ENCODE data around the gene CDH13.

Gene CDH13

DNA sequence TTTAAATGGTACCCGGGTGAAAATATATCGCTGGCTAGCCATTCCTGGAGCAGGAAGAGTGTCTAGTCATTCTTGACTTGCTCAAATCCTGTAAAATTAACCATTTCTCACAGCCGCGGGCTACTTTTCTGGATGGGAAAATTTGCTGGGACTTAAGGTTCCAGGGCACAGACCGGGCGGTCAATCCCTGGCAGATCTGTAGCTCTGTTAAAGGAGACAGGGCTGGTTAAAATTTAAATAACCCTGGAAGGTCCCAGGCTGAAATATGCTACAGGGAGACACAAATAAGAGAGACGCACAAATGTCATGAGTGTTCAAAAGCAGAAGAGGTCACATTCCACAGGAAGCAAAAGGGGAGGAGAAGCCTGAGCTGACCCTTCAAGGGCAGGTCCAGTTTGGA, 951.4 kb downstream of the CDH13 start:
- DNase-seq (ENCODE audit: low spot score): no peak

DNA sequence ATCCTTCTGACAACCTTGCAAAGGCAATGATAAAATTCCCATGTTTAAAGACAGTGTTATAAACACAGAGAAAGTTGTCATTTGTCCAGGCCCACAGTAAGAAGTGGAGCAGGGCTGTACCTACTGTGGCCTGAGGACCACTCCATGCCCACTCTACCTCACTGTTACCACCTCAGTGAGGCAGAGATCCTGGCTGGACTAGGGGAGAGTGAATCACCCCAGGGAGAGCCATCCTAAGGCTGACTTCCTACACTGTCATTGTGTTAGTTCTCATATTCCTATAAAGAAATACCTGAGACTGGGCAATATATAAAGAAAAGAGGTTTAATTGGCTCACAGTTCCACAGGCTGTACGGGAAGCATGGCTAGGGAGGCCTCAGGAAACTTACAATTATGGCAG, 952.3 kb downstream of the CDH13 start:
- no peak for DNase-seq (ENCODE audit: low spot score)

DNA sequence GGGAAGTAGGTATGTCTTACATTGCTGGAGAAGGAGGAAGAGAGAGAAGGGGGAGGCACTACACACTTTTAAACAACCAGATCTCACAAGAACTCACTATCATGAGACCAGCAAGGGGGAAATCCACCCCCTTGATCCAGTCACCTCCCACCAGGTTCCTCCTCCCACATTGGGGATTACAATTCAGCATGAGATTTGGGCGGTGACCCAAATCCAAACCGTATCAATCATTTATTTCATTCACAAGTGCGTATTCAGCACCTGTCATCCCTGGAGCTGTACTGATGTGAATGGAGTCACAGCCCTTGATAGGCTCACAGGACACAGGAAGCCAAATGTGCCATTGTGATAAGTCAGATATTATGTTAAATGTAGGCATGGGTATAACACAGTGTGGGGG, 952.7 kb downstream of the CDH13 start:
- DNase-seq (ENCODE audit: low spot score): no peak

DNA sequence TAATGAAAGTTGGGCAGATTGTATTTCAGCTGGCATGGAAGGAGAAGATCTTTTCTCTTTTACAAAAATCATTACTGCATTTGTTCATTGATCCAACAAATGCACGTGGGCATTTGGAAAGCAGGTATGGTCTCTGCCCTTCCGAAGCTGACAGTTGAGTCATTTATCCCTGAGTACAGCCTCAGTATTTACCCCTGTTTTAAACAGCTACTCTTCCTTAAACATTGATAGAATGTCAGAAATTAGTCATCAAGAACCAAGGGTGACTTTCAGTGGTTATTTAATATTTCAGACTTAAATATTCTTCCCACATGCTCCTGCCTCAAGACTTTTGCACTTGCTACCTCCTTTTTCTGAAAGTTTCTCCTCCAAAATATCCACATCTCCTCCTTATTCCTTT, 954.3 kb downstream of the CDH13 start:
- no peak for DNase-seq (ENCODE audit: low spot score)

DNA sequence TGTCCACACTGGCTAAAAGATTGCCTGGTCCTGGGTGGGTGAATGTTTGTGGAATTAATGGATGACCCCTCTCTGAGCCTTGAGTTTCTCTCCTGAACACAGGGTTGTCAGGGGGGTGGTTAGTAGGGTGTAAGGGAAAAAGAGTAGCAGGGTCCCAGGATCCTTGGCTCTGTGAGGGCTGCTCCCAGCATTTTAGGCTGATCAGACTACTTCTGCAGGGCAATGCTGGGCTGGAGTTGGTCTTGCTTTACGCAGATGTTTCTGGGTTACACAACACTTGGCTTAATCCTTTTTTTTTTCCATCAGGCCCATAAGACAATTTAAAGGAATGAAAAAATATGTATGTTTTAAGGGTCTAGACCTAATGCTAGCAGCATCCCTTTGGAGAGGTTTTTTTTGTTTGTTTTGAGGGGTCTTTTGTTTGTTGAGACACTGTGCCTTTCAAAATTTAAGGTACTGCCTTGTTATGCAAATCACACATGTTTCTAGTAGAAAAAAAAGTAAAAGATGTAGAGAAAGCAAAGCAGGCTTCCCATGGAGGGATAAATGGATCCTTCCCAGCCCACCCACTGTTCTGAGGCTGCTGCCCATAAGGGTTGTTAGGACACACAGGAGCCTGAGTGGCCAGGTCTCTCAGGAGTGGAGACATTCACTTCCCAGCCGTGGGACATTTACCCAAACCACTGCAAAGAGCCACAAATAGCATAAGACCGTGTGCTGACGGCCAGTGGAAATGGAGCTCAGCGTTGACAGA, 955.4 kb downstream of the CDH13 start:
- DNase-seq (ENCODE audit: low spot score): no peak

DNA sequence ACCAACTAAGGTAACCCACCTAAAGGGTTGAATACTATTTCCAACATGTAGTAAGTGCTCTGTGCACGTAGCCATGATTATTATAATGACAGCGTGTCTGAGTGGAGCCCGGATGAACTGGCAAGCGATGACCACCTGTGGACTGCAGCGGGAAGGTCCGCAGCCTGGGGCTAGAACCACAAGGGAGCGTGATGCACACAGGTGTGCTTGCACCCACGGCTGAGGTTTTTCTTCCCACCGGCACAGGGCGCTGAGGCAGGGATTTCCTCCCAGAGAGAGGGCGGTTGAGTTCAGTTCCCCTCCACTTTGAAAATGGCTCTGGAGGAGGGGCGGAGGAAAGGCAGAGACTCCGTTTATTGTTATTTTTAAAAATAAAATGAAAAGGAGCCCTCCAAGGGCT, 959.3 kb downstream of the CDH13 start:
- no peak for DNase-seq (ENCODE audit: low spot score)

DNA sequence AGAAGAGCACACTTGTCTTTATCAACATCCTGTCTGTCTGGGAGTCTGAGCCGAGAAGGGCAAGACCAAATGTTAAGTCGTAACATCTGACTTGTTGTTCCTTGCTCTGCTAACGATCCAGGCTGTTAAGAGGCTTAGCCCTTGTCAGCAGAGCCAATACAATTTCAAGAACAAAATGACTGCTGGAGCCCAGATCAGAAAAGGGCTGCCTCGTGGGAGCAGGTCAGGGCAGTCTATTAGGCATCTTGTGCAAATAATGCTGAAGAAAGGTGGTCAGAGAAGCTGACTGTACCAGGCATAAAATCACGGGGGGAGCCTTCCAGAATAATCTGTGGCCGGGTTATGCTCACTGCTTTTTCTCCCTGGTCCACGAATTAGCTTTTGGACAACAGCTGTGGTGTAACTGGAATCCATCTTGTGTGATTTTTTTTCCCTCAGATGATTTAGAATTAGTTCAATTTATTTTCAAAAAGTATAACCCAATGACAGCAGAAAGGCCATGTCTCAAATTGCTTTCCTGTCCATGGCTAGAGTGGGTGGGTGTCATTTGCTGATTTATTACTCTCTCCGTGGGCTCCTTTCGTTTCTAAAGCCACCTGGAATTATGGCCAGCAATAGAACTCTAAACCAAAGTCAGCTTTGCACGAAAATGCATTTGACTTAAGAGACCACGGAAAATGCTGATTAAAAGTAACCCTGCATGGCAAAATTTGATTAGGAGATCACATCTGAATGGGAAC, 959.9 kb downstream of the CDH13 start:
- no peak for DNase-seq (ENCODE audit: low spot score)

DNA sequence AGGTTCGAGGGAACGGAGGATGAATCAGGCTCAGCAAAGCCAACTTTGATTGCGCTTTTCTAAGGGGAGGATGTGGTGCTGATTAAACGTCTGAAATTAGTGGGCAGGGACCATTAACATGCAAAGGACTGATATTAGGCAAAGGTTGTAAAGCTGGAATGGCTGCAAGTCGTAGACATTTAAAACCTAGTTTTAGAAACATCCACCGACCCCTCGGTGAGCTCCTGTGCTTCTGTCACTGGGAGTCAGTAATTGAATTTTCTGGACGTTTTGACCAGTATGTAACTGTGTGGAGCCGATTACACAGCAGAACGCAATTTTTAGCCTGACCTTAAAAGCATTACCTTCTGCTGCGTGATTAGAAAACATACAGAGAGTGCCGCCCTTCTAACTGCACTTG, 960.4 kb downstream of the CDH13 start:
- no peak for DNase-seq (ENCODE audit: low spot score)

DNA sequence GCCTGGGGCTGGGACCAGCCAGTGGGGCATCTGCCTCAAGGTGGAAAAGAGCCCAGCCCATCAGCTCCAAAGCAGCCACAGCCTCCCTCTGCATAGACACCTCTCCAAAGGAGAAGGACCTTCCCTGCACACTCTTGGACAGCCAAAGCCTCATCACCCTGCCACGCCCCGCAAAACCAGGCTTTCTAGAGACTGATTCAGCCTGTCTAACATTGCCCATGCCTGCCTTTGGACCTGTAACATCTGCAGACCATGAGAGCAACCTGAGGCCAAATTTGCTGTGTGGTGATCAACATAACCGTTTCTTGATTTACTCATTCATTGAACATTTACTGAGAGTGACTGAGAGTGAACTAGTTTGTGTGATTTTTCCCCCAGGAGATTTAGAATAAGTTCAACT, 961.3 kb downstream of the CDH13 start:
- no peak for DNase-seq (ENCODE audit: low spot score)

DNA sequence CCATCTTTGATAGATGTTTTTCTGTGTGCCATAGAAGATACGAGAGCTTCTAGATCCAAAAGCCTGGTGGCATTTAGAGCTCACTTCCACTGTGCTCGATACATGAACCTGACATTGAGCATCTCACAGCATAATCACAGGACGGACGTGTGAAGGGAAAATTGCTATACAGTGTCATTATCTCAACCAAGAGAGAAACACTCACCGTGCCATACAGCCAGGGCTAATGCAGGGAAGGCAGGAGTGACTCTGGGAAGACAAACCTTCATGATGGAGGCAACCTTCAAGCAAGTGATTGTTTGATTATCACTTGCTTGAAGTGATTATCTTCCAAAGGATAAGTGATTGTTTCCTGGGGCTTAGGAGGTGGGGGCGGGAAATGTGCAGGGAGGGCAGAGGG, 962.8 kb downstream of the CDH13 start:
- no peak for DNase-seq (ENCODE audit: low spot score)

DNA sequence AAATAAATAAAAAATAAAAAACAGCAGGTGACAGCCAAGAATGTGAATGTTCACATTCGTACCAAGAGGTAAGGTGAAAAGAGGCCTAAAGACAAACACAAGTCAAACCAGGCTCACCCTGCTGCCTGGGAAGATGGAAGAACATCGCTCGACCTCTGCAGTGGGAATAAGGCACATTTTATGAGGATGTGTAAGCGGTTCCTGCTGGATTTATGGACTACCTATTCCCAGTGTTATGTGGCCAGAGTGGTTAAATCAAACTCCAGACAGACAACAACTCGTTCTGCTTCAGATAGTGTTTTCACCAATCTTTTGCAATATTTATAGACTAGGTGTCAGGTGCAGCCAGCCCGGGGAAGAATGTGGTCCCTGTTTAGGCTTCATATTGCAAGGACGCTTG, 966.0 kb downstream of the CDH13 start:
- DNase-seq (ENCODE audit: low spot score): no peak

DNA sequence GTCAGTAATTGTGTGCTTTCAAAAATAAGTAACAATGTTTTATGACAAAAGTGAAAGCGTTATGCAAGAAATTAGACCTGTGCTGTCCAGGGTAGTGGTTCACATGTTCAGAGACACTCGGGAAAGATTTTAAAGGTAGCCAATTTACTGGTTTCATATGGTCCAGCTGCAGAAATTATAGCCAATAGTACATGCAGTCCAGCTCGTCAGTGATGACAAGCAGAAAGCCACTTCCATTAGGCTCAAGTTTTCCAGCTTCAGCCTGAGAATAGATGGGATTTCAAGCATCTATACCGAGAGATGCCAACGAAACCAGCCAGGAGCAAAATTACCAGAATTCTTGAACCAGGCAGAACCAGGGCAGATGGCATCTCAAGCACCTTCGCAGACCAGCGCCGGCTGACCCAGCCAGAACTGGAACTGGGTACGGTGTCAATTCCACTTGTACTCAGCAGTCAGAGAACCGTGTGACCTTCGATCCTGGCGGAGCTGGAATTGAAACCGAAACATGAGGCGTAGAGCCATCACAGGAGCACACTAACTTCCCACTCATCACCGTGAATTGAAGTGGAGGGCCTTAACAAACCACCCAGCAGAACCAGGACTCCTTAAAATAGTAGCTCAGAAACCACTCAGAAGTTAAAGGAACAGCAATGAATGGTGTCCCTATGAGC, 973.2 kb downstream of the CDH13 start:
- no peak for DNase-seq (ENCODE audit: low spot score)

DNA sequence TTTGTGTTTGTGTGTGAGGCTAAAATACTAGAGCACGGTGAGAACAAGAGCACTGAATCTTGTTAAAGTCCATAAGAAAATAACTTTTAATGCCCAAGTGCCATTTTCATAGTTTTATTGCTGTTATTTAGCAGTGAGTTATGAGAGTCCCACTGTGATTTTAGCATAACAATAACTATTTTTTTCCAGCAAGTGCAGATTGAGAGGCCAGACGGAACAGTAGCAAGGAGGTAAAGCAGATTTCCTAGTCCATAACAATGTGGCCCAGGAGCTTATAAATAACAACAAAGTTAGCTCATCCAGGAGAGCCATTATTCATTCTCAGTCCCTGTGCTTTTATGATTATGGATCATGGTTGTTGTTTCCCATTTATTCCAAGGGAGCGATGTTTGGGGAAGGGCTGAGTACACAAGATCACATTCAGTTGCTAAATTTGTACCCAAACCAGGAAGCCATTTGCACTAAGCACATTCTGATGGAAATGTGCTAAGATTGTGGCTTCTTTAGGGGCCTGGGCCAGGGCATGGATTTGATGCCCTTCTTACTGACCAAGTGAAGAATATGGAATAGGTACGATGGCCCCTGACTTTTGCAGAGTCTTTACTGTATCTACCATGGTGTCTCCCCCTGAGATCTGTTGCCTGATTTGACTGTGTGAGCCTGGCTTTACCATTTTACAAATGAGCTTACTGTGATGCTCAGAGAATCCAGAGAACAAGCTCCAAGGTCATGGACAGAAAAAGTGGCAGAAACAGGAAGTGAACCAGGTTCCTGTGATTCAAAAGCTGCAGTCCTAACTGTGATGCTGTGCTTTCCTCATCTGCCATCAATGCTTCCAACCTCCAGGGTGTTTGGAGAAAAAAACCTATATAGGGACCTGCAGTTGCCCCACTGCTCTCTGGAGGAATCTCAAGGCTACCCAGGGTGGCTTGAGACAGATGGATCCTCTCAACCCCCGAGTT, 976.3 kb downstream of the CDH13 start:
- DNase-seq (ENCODE audit: low spot score): no peak

DNA sequence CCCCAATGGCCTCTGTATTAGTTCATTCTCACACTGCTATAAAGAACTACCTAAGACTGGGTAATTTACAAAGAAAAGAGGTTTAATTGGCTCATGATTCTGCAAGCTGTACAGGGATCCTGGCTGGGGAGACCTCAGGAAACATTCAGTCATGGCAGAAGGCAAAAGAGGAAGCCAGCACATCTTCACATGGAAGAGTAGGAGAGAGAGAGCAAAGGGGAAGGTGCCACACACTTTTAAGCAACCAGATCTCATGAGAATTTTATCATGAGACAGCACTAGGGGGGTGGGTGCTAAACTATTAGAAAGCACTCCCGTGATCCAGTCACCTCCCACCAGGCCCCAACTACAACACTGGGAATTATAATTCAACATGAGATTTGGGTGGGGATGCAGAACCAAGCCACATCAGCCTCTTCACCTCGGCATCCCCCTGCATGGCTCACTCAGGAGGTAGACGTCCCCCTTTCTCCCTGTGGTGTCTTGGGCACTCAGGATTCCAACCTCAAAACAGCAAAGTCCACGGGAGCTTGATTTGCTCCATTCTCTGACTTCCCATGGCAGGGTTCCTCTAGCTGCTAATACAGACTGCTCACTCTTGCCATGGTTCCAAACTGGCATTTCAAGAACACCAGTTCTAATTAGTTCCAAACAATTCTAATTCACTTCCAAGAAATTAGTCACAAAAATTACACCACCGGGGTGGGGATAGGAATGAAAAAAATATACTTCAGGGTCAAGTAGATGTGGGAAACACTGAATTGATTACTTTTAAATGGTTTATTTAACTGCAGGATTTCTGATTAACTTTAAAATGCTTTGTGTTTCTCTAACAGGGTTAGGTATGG, 977.2 kb downstream of the CDH13 start:
- no peak for DNase-seq (ENCODE audit: low spot score)

DNA sequence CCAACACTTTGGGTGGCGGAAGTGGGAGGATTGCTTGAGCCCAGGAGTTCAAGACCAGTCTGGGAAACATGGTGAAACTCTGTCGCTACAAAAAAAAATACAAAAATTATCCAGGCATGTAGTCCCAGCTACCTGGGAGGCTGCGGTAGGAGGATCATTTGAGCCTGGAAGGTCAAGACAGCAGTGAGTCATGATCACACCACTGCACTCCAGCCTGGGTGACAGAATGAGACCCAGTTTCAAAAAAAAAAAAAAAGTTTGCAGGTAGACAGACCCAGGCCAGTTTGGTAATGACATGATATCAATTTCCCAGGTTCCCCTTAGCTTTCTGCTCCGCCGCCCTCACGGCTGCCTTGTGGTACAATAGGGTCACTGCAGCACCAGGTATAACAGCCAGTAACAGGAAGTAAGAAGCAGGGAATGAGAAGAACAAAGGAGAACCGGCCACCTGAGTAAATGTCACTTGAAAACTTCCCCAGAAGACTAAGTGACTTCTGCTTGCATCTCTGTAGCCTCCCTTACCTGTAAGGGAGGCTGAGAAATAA, 979.8 kb downstream of the CDH13 start:
- peak; percentile 23 for DNase-seq (ENCODE audit: low spot score)

DNA sequence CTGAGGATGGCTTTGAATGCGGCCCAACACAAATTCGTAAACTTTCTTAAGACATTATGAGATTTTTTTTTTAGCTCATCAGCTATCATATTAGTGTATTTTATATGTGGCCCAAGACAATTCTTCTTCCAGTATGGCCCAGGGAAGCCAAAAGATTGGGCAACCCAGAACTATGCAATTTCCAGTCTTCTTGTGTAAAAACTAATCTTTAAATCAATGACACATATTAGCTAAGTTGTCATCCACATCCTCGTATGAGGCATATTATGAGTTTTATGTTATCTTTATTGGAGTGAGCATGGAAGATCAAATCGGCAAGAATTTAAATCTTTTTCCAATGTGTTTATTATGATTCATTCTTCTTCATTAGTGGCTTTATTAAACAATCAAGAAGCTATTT, 982.4 kb downstream of the CDH13 start:
- DNase-seq (ENCODE audit: low spot score): no peak

DNA sequence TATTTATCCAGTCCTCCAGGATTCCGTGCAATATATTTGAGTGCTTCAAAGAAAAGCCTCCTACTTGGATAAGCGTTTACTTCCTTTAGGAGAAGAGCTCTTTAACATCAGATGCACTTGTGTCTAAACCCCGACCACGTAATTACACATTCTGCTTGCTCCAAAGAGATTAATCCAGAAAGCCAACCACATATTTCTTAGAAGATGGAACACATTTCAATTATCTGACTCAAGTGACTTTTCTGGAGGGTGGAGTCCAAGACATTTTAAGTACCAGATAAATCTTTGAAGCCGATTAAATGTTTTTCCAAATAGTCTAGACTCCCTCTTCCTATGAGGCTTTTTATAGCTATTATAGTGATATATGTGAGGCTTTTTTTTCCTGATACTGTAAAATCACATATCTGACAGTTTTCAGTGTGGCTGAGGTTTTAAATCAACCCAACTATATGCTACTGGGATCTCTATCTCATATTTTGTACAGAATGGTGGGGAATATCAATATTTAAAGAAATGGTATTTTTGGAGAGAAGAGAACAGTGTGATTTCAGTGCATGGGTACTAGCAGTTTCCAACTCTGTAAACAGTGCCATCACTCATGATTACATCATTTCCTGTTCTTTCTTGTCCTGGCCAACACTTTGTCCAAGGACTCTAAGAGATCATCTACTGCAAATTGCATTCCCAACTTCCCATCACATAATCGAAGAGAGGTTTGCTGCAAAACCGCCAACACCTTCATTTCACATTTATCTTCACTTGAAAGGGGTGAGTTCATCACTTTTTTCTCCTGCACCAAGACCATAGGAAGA, 988.6 kb downstream of the CDH13 start:
- no peak for DNase-seq (ENCODE audit: low spot score)

DNA sequence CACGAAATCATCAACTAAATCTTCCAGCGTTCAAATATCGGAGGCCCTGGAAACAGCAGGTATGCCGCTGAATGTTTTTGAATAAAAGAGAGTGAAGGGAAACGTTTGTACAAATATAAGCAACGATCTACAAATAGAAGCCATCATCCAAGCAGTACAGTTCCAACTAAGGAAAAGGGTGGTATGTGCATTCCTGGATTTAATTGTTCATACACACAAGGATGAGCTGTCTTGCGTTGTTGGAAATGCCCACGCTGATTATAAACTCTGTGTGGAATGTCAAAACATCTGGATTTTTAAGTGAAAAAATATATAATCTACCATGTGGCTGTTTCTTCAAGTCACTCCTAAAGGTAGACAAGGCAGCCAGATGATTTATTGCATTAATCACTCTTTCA, 989.2 kb downstream of the CDH13 start:
- no peak for DNase-seq (ENCODE audit: low spot score)

DNA sequence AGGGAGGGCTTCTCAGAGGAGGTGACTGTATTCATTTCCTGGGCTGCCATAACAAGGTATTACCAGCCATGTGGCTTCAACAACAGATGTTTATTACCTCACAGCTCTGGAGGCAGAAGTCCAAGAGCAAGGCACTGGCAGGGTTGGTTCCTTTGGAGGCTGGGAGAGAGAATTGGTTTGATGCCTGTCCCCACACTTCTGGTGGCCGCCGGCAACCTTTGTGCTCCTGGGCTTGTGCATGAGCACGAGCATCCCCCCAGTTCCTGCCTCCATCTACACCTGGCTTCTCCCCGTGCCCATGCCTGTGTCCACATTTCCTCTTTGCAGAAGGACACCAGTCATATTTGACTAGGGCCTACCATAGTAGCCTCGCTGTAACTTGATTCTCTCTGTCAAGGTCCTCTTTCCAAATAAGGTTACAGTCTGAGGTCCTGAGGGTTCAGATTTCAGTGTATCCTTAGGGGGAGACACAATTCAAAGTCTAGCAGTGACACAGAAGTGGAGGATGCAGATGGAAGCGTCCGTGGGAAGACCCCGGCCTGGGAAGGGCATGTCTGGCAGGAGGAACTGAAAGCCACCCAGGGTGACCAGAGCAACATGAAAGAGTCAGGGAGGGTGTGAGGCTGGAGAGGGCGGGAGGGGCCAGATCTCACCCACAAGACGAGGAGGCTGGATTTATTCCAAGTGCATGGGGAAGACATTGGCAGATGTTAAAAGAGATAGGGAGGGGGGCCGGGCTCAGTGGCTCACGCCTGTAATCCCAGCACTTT, 992.8 kb downstream of the CDH13 start:
- DNase-seq (ENCODE audit: low spot score): no peak

Measured in HuH-7 (cell line).